Activated CD8-positive, alpha-beta T cell treated with anti-CD3 and anti-CD28 coated beads for 36 hours (primary cell): ENCODE results near the gene MAN1B1. TPM values are rescaled to one million over a fixed set of nuclear protein-coding genes. Genes with fewer than 3 reads are reported as not detected.

ENCODE experiments used
- ATAC-seq: fragments of 200-7000 bp; cut with Tn5 transposase; one replicate; pipeline ENCODE4 v1.10.0; 2021; ENCODE audit warnings: mild to moderate bottlenecking, moderate library complexity
- CTCF ChIA-PET: fragments of 350-600 bp; sonication (Branson Sonifier 250); formaldehyde crosslinking; loops from one replicate; lab custom pipeline; 2021; ENCODE audit warnings: antibody characterized with exemption; lab: Charles Lee
- POLR2A ChIA-PET: fragments of 350-600 bp; sonication (Branson Sonifier 250); formaldehyde crosslinking; loops from one replicate; lab custom pipeline; 2021; ENCODE audit warnings: antibody characterized with exemption; lab: Charles Lee
- DNase-seq: peaks from one replicate; pipeline ENCODE4 v3.0.0-alpha.2; 2020
- H3K27ac Mint-ChIP-seq: one replicate; pipeline ENCODE4 v1.8.0; 2021; ENCODE audit warnings: mild to moderate bottlenecking, mixed read lengths
- H3K27me3 Mint-ChIP-seq: one replicate; pipeline ENCODE4 v1.8.0; 2021; ENCODE audit warnings: mixed read lengths
- H3K36me3 Mint-ChIP-seq: one replicate; pipeline ENCODE4 v1.8.0; 2021; ENCODE audit warnings: low read depth, mixed read lengths
- H3K4me1 Mint-ChIP-seq: one replicate; pipeline ENCODE4 v1.8.0; 2021; ENCODE audit warnings: low read depth, mixed read lengths
- H3K4me3 Mint-ChIP-seq: one replicate; pipeline ENCODE4 v1.8.0; 2021; ENCODE audit warnings: mild to moderate bottlenecking, moderate library complexity, mixed read lengths
- H3K9me3 Mint-ChIP-seq: one replicate; pipeline ENCODE4 v1.8.0; 2021; ENCODE audit warnings: mixed read lengths
- CTCF ChIP-seq: fragments of 200-600 bp; IDR thresholded peaks from one replicate; pipeline ENCODE4 v1.8.0; 2022; ENCODE audit warnings: antibody characterized with exemption, mild to moderate bottlenecking
- intact Hi-C: fragments of 100-400 bp; cut with micrococcal nuclease; formaldehyde crosslinking; loops from one replicate; pipeline ENCODE4 v1.10.0; 2022
- total RNA-seq, 2 experiments: library from RNA; stranded (reverse); gene quantifications; one replicate each; pipeline ENCODE4 v1.2.3, GENCODE V29; 2021

Gene MAN1B1
- total RNA-seq, 2 experiments from 2014 or later: 31.1 to 33.2 TPM

GRCh38 chr9:137147091-137147792 lies 60.5 kb downstream of the MAN1B1 start:
- no peak for TF ChIP-seq CTCF
- Mint-ChIP-seq H3K27me3 (peaks cover 12% of the 10 kb centered on the region), H3K36me3 (no peaks in the 10 kb centered on the region), H3K9me3 (no peaks in the 10 kb centered on the region), H3K4me3 (no peak overlapping the region), H3K4me1 (peaks cover 6% of the 10 kb centered on the region), H3K27ac (no peak overlapping the region)
- intact Hi-C loops: no loop called here
- POLR2A ChIA-PET: interaction anchor here (0.7 to 0.9 kb wide), 2 partner anchors 18 to 48 kb away, joined by 3 to 4 read pairs; no protein-coding TSS in a partner anchor
- ATAC-seq (no peak), DNase-seq (no peak)
- CTCF ChIA-PET: no interaction called here

- no peak for DNase-seq
- no peak overlapping the region for H3K27ac Mint-ChIP-seq
Measured at GRCh38 chr9:137147793-137148160, 61.0 kb downstream of the MAN1B1 start.

GRCh38 chr9:137148242-137148641 lies 61.5 kb downstream of the MAN1B1 start:
- H3K4me1 Mint-ChIP-seq: peaks cover 6% of the 10 kb centered on the region
- H3K36me3 Mint-ChIP-seq: no peaks in the 10 kb centered on the region
- ATAC-seq (no peak), DNase-seq (no peak)
- no peak overlapping the region for H3K27ac Mint-ChIP-seq
- POLR2A ChIA-PET: interaction anchor here (2.3 kb wide), 1 partner anchor 18 kb away, joined by 8 read pairs; no protein-coding TSS in a partner anchor
- intact Hi-C loops: no loop called here
- TF ChIP-seq CTCF: no peak
- H3K4me3 Mint-ChIP-seq: no peak overlapping the region
- peaks cover 9% of the 10 kb centered on the region for H3K27me3 Mint-ChIP-seq
- H3K9me3 Mint-ChIP-seq: no peaks in the 10 kb centered on the region
- CTCF ChIA-PET: no interaction called here

More at GRCh38 chr9:137147793-137148160, 61.0 kb downstream of the MAN1B1 start:
- POLR2A ChIA-PET: interaction anchor here (2.3 kb wide), 1 partner anchor 18 kb away, joined by 8 read pairs; no protein-coding TSS in a partner anchor
- peaks cover 9% of the 10 kb centered on the region for H3K27me3 Mint-ChIP-seq
- no peak overlapping the region for H3K4me3 Mint-ChIP-seq
- TF ChIP-seq CTCF: no peak
- no peaks in the 10 kb centered on the region for H3K36me3 Mint-ChIP-seq
- intact Hi-C loops: no loop called here
- no peak for ATAC-seq
- no peaks in the 10 kb centered on the region for H3K9me3 Mint-ChIP-seq
- peaks cover 6% of the 10 kb centered on the region for H3K4me1 Mint-ChIP-seq
- CTCF ChIA-PET: no interaction called here

GRCh38 chr9:137148661-137149060 lies 61.9 kb downstream of the MAN1B1 start:
- CTCF ChIA-PET: no interaction called here

More at GRCh38 chr9:137148661-137149060, 61.9 kb downstream of the MAN1B1 start:
- no peaks in the 10 kb centered on the region for H3K9me3 Mint-ChIP-seq
- H3K36me3 Mint-ChIP-seq: no peaks in the 10 kb centered on the region
- intact Hi-C loops: no loop called here
- no peak for TF ChIP-seq CTCF
- no peak overlapping the region for H3K4me3 Mint-ChIP-seq
- no peak overlapping the region for H3K27ac Mint-ChIP-seq
- peaks cover 7% of the 10 kb centered on the region for H3K27me3 Mint-ChIP-seq
- ATAC-seq (no peak), DNase-seq (no peak)
- POLR2A ChIA-PET: interaction anchor here (1.4 to 2.3 kb wide), 3 partner anchors 19 to 30 kb away, joined by 3 to 8 read pairs (median 4); no protein-coding TSS in a partner anchor
- H3K4me1 Mint-ChIP-seq: peaks cover 6% of the 10 kb centered on the region
